Liver (tissue), 9 donors: Measurements from ENCODE around the gene GSTT4. TPM values are rescaled to one million over a fixed set of nuclear protein-coding genes. Genes with fewer than 3 reads are reported as not detected.

Source experiments
- DNase-seq: peaks from one replicate; pipeline ENCODE4 v3.0.0-alpha.2; 2017; ENCODE audit warnings: low spot score
- H3K27ac ChIP-seq, 2 donors: one replicate each; pipeline ENCODE4 v1.7.0; 2013; ENCODE audit warnings: inconsistent platforms in 2 of 2, low read length in 2 of 2, control low read depth in 1 of 2, low read depth in 1 of 2, mild to moderate bottlenecking in 1 of 2
- H3K27me3 ChIP-seq, 4 donors: one replicate each; pipeline versions ENCODE4 v1.6.1 to v1.7.0; 2013; ENCODE audit warnings: low read length in 3 of 4, inconsistent platforms in 1 of 4, mild to moderate bottlenecking in 1 of 4, moderate library complexity in 1 of 4; ENCODE audit not compliant: control insufficient read depth in 4 of 4, insufficient read depth in 4 of 4
- H3K36me3 ChIP-seq, 4 donors: one replicate each; pipeline versions ENCODE4 v1.6.1 to v1.7.0; 2013; ENCODE audit warnings: low read length in 3 of 4, mild to moderate bottlenecking in 3 of 4, low read depth in 1 of 4, moderate library complexity in 1 of 4; ENCODE audit not compliant: control insufficient read depth in 4 of 4, insufficient read depth in 3 of 4
- H3K4me1 ChIP-seq, 4 donors: one replicate each; pipeline versions ENCODE4 v1.6.1 to v1.7.0; 2013; ENCODE audit warnings: low read length in 3 of 4, mild to moderate bottlenecking in 3 of 4, moderate library complexity in 1 of 4; ENCODE audit not compliant: control insufficient read depth in 4 of 4, insufficient read depth in 4 of 4
- H3K4me3 ChIP-seq, 3 donors: one replicate each; pipeline versions ENCODE4 v1.6.1 to v1.7.0; 2013; ENCODE audit warnings: low read length in 3 of 3, control low read depth in 1 of 3, low read depth in 1 of 3, mild to moderate bottlenecking in 1 of 3
- H3K9ac ChIP-seq, 2 donors: one replicate each; pipeline ENCODE4 v1.7.0; 2013; ENCODE audit warnings: low read length in 2 of 2, mild to moderate bottlenecking in 2 of 2, moderate library complexity in 2 of 2, control low read depth in 1 of 2, low read depth in 1 of 2
- H3K9me3 ChIP-seq, 4 donors: one replicate each; pipeline versions ENCODE4 v1.6.1 to v1.7.0; 2013; ENCODE audit warnings: low read length in 3 of 4; ENCODE audit not compliant: control insufficient read depth in 4 of 4
- ATF3 ChIP-seq: IDR thresholded peaks from 2 replicates; pipeline ENCODE4 v1.6.1; 2016; ENCODE audit warnings: antibody characterized with exemption
- CTCF ChIP-seq: fragments of 150-350 bp; IDR thresholded peaks from 2 replicates; pipeline ENCODE4 v1.5.1; 2017; ENCODE audit warnings: improper control_type of control experiment, low read depth, low read length; ENCODE audit not compliant: missing input control
- EGR1 ChIP-seq, 2 donors: IDR thresholded peaks; 2 replicates each; pipeline ENCODE4 v1.6.1; 2016 to 2018; ENCODE audit warnings: antibody characterized with exemption in 2 of 2, low read depth in 2 of 2
- FOXA1 ChIP-seq: IDR thresholded peaks from 2 replicates; pipeline ENCODE4 v1.6.1; 2016; ENCODE audit warnings: antibody characterized with exemption
- GABPA ChIP-seq, 2 donors: IDR thresholded peaks in 1 of 2; conservative IDR thresholded peaks in 1 of 2; 2 replicates each; pipeline ENCODE4 v1.6.1; 2016; ENCODE audit warnings: antibody characterized with exemption in 2 of 2, mild to moderate bottlenecking in 1 of 2, moderate library complexity in 1 of 2
- HNF4A ChIP-seq, 2 donors: conservative IDR thresholded peaks; 2 replicates each; pipeline ENCODE4 v1.6.1; 2016; ENCODE audit warnings: antibody characterized with exemption in 2 of 2, mild to moderate bottlenecking in 2 of 2
- HNF4G ChIP-seq: IDR thresholded peaks from 2 replicates; pipeline ENCODE4 v1.6.1; 2016; ENCODE audit warnings: antibody characterized with exemption
- JUND ChIP-seq, 2 donors: IDR thresholded peaks; 2 replicates each; pipeline ENCODE4 v1.6.1; 2016; ENCODE audit warnings: antibody characterized with exemption in 2 of 2
- NR2F2 ChIP-seq: IDR thresholded peaks from 2 replicates; pipeline ENCODE4 v1.6.1; 2016; ENCODE audit warnings: antibody characterized with exemption
- REST ChIP-seq: IDR thresholded peaks from 2 replicates; pipeline ENCODE4 v1.6.1; 2016; ENCODE audit warnings: antibody characterized with exemption, mild to moderate bottlenecking
- RXRA ChIP-seq, 2 donors: IDR thresholded peaks; 2 replicates each; pipeline ENCODE4 v1.6.1; 2017 to 2018; ENCODE audit warnings: antibody characterized with exemption in 2 of 2, mild to moderate bottlenecking in 1 of 2
- YY1 ChIP-seq: IDR thresholded peaks from 2 replicates; pipeline ENCODE4 v1.6.1; 2016; ENCODE audit warnings: antibody characterized with exemption, mild to moderate bottlenecking
- ZBTB33 ChIP-seq: IDR thresholded peaks from 2 replicates; pipeline ENCODE4 v1.6.1; 2016; ENCODE audit warnings: antibody characterized with exemption
- WGBS: extraction: QIAGEN DNeasy Blood & Tissue Kit; methylation state at CpG from one replicate; pipeline ENCODE4 v1.1.7; 2013; 5-methylcytosine and 5-hydroxymethylcytosine counted together
- polyA plus RNA-seq, 2 donors: library from polyadenylated mRNA; stranded (reverse) in 1 of 2; unstranded in 1 of 2; fragments of 200-250 nt in 1 of 2; fragments of >200 nt in 1 of 2; fragmentation: Nextera tagmentation in 1 of 2; extraction: Ambion mirVana in 1 of 2; gene quantifications; one replicate each; pipeline versions ENCODE4 v1.2.1 to v1.2.3, GENCODE V29; 2013 to 2015
- total RNA-seq, 2 donors: library from RNA; depleted of rRNA; stranded (reverse); fragments of >200 nt; gene quantifications; one replicate each; pipeline ENCODE4 v1.2.3, GENCODE V29; 2014
- donor health status: healthy.
- donor health status: healthy.
- donor health status: healthy.
- donor health status: healthy.
- donor health status: healthy.

Gene GSTT4
- total and polyA plus RNA-seq, 4 donors, result not detected

- Histone ChIP-seq H3K4me3 (no peak overlapping the region), H3K27ac (no peak overlapping the region), H3K9ac (no peak overlapping the region), H3K36me3 (no peaks in the 10 kb centered on the region), H3K27me3 (no peaks in the 10 kb centered on the region), H3K4me1 (peaks cover 0 to 3% (median 0%) of the 10 kb centered on the region in 4 donors), H3K9me3 (no peaks in the 10 kb centered on the region)
- no peak for DNase-seq
- TF ChIP-seq YY1 (no peak), GABPA (IDR thresholded peaks at IDR 0.05 in 1 of 2, conservative IDR thresholded peaks at IDR 0.05 in 1 of 2) (no peak), REST (no peak), RXRA (IDR thresholded peaks at IDR 0.05) (no peak), JUND (IDR thresholded peaks at IDR 0.05) (no peak), HNF4A (conservative IDR thresholded peaks at IDR 0.05) (no peak)
Measured at GRCh38 chr22:24030186-24030702, 25.0 kb upstream of the GSTT4 start.

GRCh38 chr22:24029304-24029703 lies 24.1 kb upstream of the GSTT4 start:
- no peaks in the 10 kb centered on the region for H3K36me3 ChIP-seq
- no peak overlapping the region for H3K9ac ChIP-seq
- TF ChIP-seq ATF3 (no peak), RXRA (IDR thresholded peaks at IDR 0.05) (no peak), EGR1 (IDR thresholded peaks at IDR 0.05; ENCODE audit: low read depth in 2 of 2) (no peak), NR2F2 (no peak), FOXA1 (no peak), REST (no peak)
- no peak for DNase-seq
- H3K27ac ChIP-seq, result no peak overlapping the region
- peaks cover 0 to 3% (median 0%) of the 10 kb centered on the region in 4 donors for H3K4me1 ChIP-seq
- H3K27me3 ChIP-seq, result no peaks in the 10 kb centered on the region
- 96% methylated on average over 3 of the region's 3 CpGs for WGBS
- H3K9me3 ChIP-seq, result no peaks in the 10 kb centered on the region
- H3K4me3 ChIP-seq, result no peak overlapping the region

- Histone ChIP-seq H3K9me3 (no peaks in the 10 kb centered on the region), H3K27ac (no peak overlapping the region), H3K9ac (no peak overlapping the region), H3K36me3 (no peaks in the 10 kb centered on the region), H3K4me3 (no peak overlapping the region), H3K27me3 (no peaks in the 10 kb centered on the region), H3K4me1 (peaks cover 0 to 3% (median 0%) of the 10 kb centered on the region in 4 donors)
- WGBS, result 67% methylated on average over 2 of the region's 2 CpGs
- TF ChIP-seq NR2F2 (no peak), CTCF (no peak), JUND (IDR thresholded peaks at IDR 0.05) (no peak), ZBTB33 (no peak), GABPA (IDR thresholded peaks at IDR 0.05 in 1 of 2, conservative IDR thresholded peaks at IDR 0.05 in 1 of 2) (no peak), ATF3 (no peak), HNF4G (no peak)
- DNase-seq, result no peak
Measured at GRCh38 chr22:24028533-24028932, 23.3 kb upstream of the GSTT4 start.
